ENCODE measurements around the gene ACSS3. TPM values are rescaled to one million over a fixed set of nuclear protein-coding genes. Genes with fewer than 3 reads are reported as not detected.

ACSS3 gene
- total and polyA plus RNA-seq, 2 of the 8 experiments (the other 6 are each of a cell fraction or from before 2014, with no cell fraction given), result 14.4 to 24.0 TPM

DNA sequence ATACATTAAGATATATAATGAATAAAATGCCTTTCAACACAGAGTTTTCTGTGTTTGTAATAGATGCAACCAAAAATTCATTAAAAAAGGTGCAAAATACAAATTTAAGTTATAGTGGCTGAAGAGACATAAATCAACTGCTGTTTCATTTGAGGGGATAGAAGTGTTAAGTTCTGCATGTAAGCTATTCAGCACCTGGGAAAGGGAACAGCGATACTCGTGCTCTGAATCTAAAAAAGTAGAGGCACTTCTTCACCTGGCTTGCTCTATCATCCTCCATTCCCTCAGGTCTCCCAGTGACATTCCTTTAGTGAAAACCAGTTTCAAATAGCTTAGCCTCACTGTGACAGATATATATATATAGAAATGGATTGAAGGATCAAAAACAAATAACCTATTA is 222.6 kb downstream of the ACSS3 start (continued):
- TF ChIP-seq CHD1 (IDR thresholded peaks at IDR 0.05; ENCODE audit: low read depth, low read length) (no peak), ZNF274 (IDR thresholded peaks at IDR 0.05; ENCODE audit: borderline replicate concordance, extremely low read depth, low read length) (no peak)

Data from H1 (cell line).